ENCODE results near the gene MMAA. TPM values are rescaled to one million over a fixed set of nuclear protein-coding genes. Genes with fewer than 3 reads are reported as not detected.

The MMAA gene
- total RNA-seq, 4 donors from 2014 or later, result 2.2 to 3.8 (median 2.8) TPM

- Histone ChIP-seq H3K4me3 (no peak overlapping the region), H3K36me3 (peaks cover 0 to 4% (median 0%) of the 10 kb centered on the region in 3 donors), H3K27me3 (no peaks in the 10 kb centered on the region), H3K4me1 (peaks cover 0 to 12% (median 9%) of the 10 kb centered on the region in 4 donors), H3K9me3 (no peaks in the 10 kb centered on the region), H3K27ac (no peak overlapping the region)
- no peak for DNase-seq (ENCODE audit: low spot score in 2 of 2)
- 85 to 88% methylated on average over 1 of the region's 1 CpG for WGBS, 2 donors
- no peak for TF ChIP-seq EP300 (IDR thresholded peaks at IDR 0.05)
- TF ChIP-seq CTCF (IDR thresholded peaks at IDR 0.05), result no peak
- no peak for TF ChIP-seq POLR2A (IDR thresholded peaks at IDR 0.05)
These were observed 4.6 kb downstream of the MMAA start for GRCh38 chr4:145623831-145624230.

DNA sequence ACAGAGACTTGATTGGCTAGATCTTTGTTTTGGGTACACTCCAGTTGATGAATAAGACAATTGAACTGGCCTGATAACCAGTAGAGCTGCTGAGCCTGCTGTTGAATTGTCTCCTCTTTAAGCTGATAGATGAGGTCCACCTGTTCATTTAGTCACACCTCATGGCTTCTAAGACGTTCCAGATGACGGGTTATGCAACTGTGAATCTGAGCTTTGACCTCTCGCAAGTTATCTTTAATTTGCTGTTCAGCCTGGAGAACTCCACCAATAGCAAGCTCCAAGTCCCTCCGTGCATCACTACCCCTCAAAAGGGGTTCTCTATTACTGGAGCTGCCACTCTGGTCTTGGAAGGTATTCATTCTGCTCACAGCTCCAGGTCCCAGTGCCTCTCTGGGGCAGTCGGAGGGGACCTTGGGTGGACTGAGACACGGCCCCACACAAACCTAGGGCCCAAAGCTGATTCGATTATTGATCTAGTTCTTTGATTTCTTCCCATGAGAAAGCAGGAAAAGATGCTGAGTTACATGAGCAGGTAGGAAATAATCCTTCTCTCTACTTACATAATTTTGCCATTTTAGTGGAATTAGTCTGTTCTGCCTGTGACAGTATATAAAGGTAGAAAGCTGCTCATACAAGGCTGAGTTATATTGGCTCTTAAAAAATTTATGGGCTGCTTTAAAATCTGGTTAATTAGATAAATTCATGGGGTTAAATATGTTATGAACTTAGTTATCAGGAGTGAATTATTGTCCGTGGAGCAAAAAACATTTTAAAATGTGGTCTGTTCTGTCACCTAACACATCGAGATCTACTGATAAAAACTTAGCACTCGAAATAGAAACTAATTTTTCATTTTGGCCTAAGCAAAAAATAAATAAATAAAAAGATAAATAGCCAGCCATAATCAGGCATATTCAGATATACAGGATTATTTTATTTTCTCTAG is 6.8 kb downstream of the MMAA start:
- 87 to 91% methylated on average over 10 of the region's 10 CpGs for WGBS, 2 donors
- no peak overlapping the region for H3K4me3 ChIP-seq
- H3K36me3 ChIP-seq, result peaks cover 0 to 7% (median 0%) of the 10 kb centered on the region in 3 donors
- H3K27ac ChIP-seq, result no peak overlapping the region
- H3K9me3 ChIP-seq, result no peaks in the 10 kb centered on the region
- H3K4me1 ChIP-seq, result peaks cover 0 to 2% (median 0%) of the 10 kb centered on the region in 4 donors
- TF ChIP-seq CTCF (IDR thresholded peaks at IDR 0.05), result no peak
- TF ChIP-seq POLR2A (IDR thresholded peaks at IDR 0.05), result no peak
- TF ChIP-seq EP300 (IDR thresholded peaks at IDR 0.05), result no peak
- no peaks in the 10 kb centered on the region for H3K27me3 ChIP-seq
- DNase-seq (ENCODE audit: low spot score in 2 of 2), result no peak

GRCh38 chr4:145626623-145626982 is 7.4 kb downstream of the MMAA start:
- 69 to 74% methylated on average over 2 of the region's 2 CpGs for WGBS, 2 donors
- peaks cover 0 to 7% (median 0%) of the 10 kb centered on the region in 3 donors for H3K36me3 ChIP-seq
- no peak overlapping the region for H3K4me3 ChIP-seq
- no peaks in the 10 kb centered on the region for H3K9me3 ChIP-seq
- no peak overlapping the region for H3K27ac ChIP-seq
- TF ChIP-seq POLR2A (IDR thresholded peaks at IDR 0.05), result no peak
- no peak for TF ChIP-seq CTCF (IDR thresholded peaks at IDR 0.05)
- TF ChIP-seq EP300 (IDR thresholded peaks at IDR 0.05), result no peak
- no peak for DNase-seq (ENCODE audit: low spot score in 2 of 2)
- H3K4me1 ChIP-seq, result no peaks in the 10 kb centered on the region
- no peaks in the 10 kb centered on the region for H3K27me3 ChIP-seq

- no peak for DNase-seq (ENCODE audit: low spot score in 2 of 2)
- Histone ChIP-seq H3K4me1 (no peaks in the 10 kb centered on the region), H3K9me3 (no peaks in the 10 kb centered on the region), H3K4me3 (no peak overlapping the region), H3K36me3 (peaks cover 0 to 34% (median 0%) of the 10 kb centered on the region in 3 donors), H3K27ac (no peak overlapping the region), H3K27me3 (no peaks in the 10 kb centered on the region)
- 91 to 100% methylated on average over 1 of the region's 1 CpG for WGBS, 2 donors
- TF ChIP-seq POLR2A (IDR thresholded peaks at IDR 0.05) (no peak), CTCF (IDR thresholded peaks at IDR 0.05) (no peak), EP300 (IDR thresholded peaks at IDR 0.05) (no peak)
These were observed 15.9 kb downstream of the MMAA start for GRCh38 chr4:145635117-145635516.

DNA sequence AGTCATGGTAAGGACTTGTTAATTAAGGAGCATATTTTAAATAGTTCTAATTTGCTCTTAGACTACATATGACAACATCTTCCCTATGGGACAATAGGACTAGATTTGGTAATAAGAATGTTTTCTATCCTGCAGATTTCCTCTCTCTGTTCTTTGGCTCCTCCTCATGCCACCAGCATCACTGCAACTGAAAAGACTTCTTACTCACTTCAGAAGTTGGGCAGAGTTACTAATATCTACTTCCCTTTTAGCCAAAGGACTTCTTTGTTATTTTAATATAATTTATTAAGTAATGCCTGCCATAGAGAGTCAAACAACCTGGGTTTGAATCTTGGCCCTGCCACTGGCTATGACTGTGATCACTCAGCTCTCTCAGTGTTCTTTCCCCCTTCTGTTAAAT is 16.4 kb downstream of the MMAA start:
- no peak for TF ChIP-seq CTCF (IDR thresholded peaks at IDR 0.05)
- no peak for TF ChIP-seq EP300 (IDR thresholded peaks at IDR 0.05)
- TF ChIP-seq POLR2A (IDR thresholded peaks at IDR 0.05), result no peak
- DNase-seq (ENCODE audit: low spot score in 2 of 2), result no peak
- Histone ChIP-seq H3K9me3 (no peaks in the 10 kb centered on the region), H3K4me3 (no peak overlapping the region), H3K4me1 (no peaks in the 10 kb centered on the region), H3K27me3 (no peaks in the 10 kb centered on the region), H3K27ac (no peak overlapping the region), H3K36me3 (peaks cover 0 to 35% (median 0%) of the 10 kb centered on the region in 3 donors)
